Measurements from ENCODE around the gene LRRC45. TPM values are rescaled to one million over a fixed set of nuclear protein-coding genes. Genes with fewer than 3 reads are reported as not detected.

LRRC45 gene
- total RNA-seq, 1 experiment from 2014 or later, result 34.3 TPM

DNA sequence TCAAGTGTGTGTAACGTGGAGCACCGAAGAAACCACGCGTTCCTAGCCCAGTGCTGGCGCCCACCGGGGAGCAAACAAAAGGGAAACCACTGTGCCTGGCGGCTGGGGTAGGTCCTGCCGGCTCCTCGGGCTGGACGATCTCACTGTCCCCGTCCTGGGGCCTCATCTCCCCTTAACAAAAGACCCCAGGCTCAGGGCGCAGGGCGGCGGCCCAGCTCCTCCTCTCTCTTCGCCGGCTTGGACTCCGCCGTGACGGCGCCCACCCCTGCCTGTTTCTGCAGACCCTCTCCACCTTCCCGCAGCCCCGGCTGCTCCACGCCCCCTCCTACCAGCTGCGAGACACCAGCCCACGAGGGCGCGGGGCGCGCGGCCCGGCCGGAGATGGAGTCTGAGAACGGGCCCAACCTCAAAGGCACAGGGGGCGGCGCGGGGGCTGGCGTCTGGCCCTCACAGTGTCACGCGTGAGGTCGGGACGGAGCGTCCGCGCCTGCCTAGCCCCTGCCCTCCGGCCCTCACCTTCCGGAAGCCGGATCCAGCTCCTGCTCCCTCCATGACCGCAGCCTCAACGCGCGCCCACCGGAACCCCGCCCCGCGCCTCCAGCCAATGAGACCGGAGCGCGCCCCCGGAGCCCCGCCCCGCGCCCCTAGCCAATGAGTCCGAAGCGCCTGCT is 660 bp upstream of the LRRC45 start, which contains the start of gene CENPX:
Gene CENPX (minus strand): TSS at position 569 of the 671 bp plus-strand sequence. CDS start 17 bp downstream, at position 552.
- Histone ChIP-seq H3K9me3 (ENCODE audit: low read depth, low read length, poor library complexity, severe bottlenecking) (no peaks in the 10 kb centered on the region), H3K4me3 (ENCODE audit: low read depth, low read length, poor library complexity, severe bottlenecking) (peak within 1 kb of the TSS; percentile 97), H3K27ac (ENCODE audit: low read depth, low read length, poor library complexity, severe bottlenecking) (peak within 1 kb of the TSS; percentile 75), H3K4me1 (ENCODE audit: insufficient read depth, low read length, poor library complexity, severe bottlenecking) (peaks cover 20% of the 10 kb centered on the region), H3K27me3 (replicated peaks; ENCODE audit: insufficient read depth, low read depth, low read length, poor library complexity) (no peaks in the 10 kb centered on the region), H3K36me3 (ENCODE audit: insufficient read depth, low read length, poor library complexity, severe bottlenecking) (peaks cover 13% of the 10 kb centered on the region)
- ChIA-PET POLR2A (ENCODE audit: low non-redundant PET) (interaction anchor here (0.6 to 1.2 kb wide), 3 partner anchors 15 to 119 kb away, joined by 3 to 23 read pairs (median 3); partner anchors contain the start of gene DCXR), CTCF (interaction anchor here (0.5 to 4.1 kb wide), 4 partner anchors 8 to 63 kb away, joined by 6 to 23 read pairs (median 6); partner anchors contain the start of gene DCXR)
- DNase-seq (ENCODE audit: low spot score), result no peak
- intact Hi-C loops (cut with micrococcal nuclease; ENCODE audit: unreplicated experiment), result loop anchor here (5.0 kb wide), 1 partner anchor 65 kb away; no protein-coding TSS in a partner anchor
- TSS peak; percentile 37 for BruUV-seq (replicated peaks)
- TF ChIP-seq CTCF (conservative IDR thresholded peaks at IDR 0.05; ENCODE audit: low read depth, low read length) (no peak), EZH2 (IDR thresholded peaks at IDR 0.05; ENCODE audit: borderline replicate concordance, low read depth, low read length, poor library complexity, severe bottlenecking) (no peak)

- POLR2A ChIA-PET (ENCODE audit: low non-redundant PET), result interaction anchor here (0.6 to 1.2 kb wide), 3 partner anchors 14 to 311 kb away, joined by 3 to 4 read pairs (median 3); partner anchors contain the start of gene DCXR
- TF ChIP-seq EZH2 (IDR thresholded peaks at IDR 0.05; ENCODE audit: borderline replicate concordance, low read depth, low read length, poor library complexity, severe bottlenecking), result no peak
- no peak for TF ChIP-seq CTCF (conservative IDR thresholded peaks at IDR 0.05; ENCODE audit: low read depth, low read length)
- intact Hi-C loops (cut with micrococcal nuclease; ENCODE audit: unreplicated experiment), result loop anchor here (5.0 kb wide), 1 partner anchor 66 kb away; no protein-coding TSS in a partner anchor
- no peak for DNase-seq (ENCODE audit: low spot score)
- CTCF ChIA-PET, result interaction anchor here (1.7 to 4.1 kb wide), 2 partner anchors 14 to 64 kb away, joined by 6 to 23 read pairs; partner anchors contain the start of gene DCXR
- no peaks in the 10 kb centered on the region for H3K27me3 ChIP-seq (replicated peaks; ENCODE audit: insufficient read depth, low read depth, low read length, poor library complexity)
- no TSS peak for BruUV-seq (replicated peaks)
- H3K9me3 ChIP-seq (ENCODE audit: low read depth, low read length, poor library complexity, severe bottlenecking), result no peaks in the 10 kb centered on the region
- H3K27ac ChIP-seq (ENCODE audit: low read depth, low read length, poor library complexity, severe bottlenecking), result peak overlapping the region; percentile 72
- peaks cover 10% of the 10 kb centered on the region for H3K36me3 ChIP-seq (ENCODE audit: insufficient read depth, low read length, poor library complexity, severe bottlenecking)
- H3K4me3 ChIP-seq (ENCODE audit: low read depth, low read length, poor library complexity, severe bottlenecking), result peak overlapping the region; percentile 97
- H3K4me1 ChIP-seq (ENCODE audit: insufficient read depth, low read length, poor library complexity, severe bottlenecking), result peaks cover 20% of the 10 kb centered on the region
Observed at GRCh38 chr17:82023447-82024241, 539 bp downstream of the LRRC45 start.

- H3K9me3 ChIP-seq (ENCODE audit: low read depth, low read length, poor library complexity, severe bottlenecking), result no peaks in the 10 kb centered on the region
- no TSS peak for BruUV-seq (replicated peaks)
- no peak overlapping the region for H3K4me3 ChIP-seq (ENCODE audit: low read depth, low read length, poor library complexity, severe bottlenecking)
- TF ChIP-seq EZH2 (IDR thresholded peaks at IDR 0.05; ENCODE audit: borderline replicate concordance, low read depth, low read length, poor library complexity, severe bottlenecking) (no peak), CTCF (conservative IDR thresholded peaks at IDR 0.05; ENCODE audit: low read depth, low read length) (no peak)
- POLR2A ChIA-PET (ENCODE audit: low non-redundant PET), result no interaction called here
- H3K27me3 ChIP-seq (replicated peaks; ENCODE audit: insufficient read depth, low read depth, low read length, poor library complexity), result no peaks in the 10 kb centered on the region
- DNase-seq (ENCODE audit: low spot score), result no peak
- peaks cover 20% of the 10 kb centered on the region for H3K4me1 ChIP-seq (ENCODE audit: insufficient read depth, low read length, poor library complexity, severe bottlenecking)
- peaks cover 5% of the 10 kb centered on the region for H3K36me3 ChIP-seq (ENCODE audit: insufficient read depth, low read length, poor library complexity, severe bottlenecking)
- no peak overlapping the region for H3K27ac ChIP-seq (ENCODE audit: low read depth, low read length, poor library complexity, severe bottlenecking)
- intact Hi-C loops (cut with micrococcal nuclease; ENCODE audit: unreplicated experiment), result loop anchor here (5.0 kb wide), 1 partner anchor 68 kb away; no protein-coding TSS in a partner anchor
- CTCF ChIA-PET, result no interaction called here
Observed at GRCh38 chr17:82024859-82025258, 1.8 kb downstream of the LRRC45 start.
